Epithelial cell of proximal tubule (primary cell): ENCODE results near the gene PCP2. TPM values are rescaled to one million over a fixed set of nuclear protein-coding genes. Genes with fewer than 3 reads are reported as not detected.
"Not testable (repeated sequence)": the region's sequence is repeated elsewhere in the genome, so short reads cannot be mapped to it uniquely, and the experiment has no call there.

ENCODE experiments used
- DNase-seq: peaks from one replicate; pipeline ENCODE4 v3.0.0-alpha.2; 2011; ENCODE audit warnings: low read depth
- H3K4me3 ChIP-seq: 2 replicates; pipeline ENCODE4 v1.5.1; 2011; ENCODE audit warnings: low read depth, mild to moderate bottlenecking, low read length
- total RNA-seq: library from RNA; depleted of rRNA; stranded (reverse); fragments of >200 nt; gene quantifications from 2 replicates; pipeline ENCODE4 v1.2.3, GENCODE V29; 2015
- TF ChIP-seq, protein P1 (sequence below): conservative IDR thresholded peaks from 2 replicates; pipeline ENCODE4 v1.5.1; 2012; ENCODE audit warnings: low read depth, mild to moderate bottlenecking, low read length

PCP2 gene
- total RNA-seq, 1 donor from 2014 or later, result not detected

DNA sequence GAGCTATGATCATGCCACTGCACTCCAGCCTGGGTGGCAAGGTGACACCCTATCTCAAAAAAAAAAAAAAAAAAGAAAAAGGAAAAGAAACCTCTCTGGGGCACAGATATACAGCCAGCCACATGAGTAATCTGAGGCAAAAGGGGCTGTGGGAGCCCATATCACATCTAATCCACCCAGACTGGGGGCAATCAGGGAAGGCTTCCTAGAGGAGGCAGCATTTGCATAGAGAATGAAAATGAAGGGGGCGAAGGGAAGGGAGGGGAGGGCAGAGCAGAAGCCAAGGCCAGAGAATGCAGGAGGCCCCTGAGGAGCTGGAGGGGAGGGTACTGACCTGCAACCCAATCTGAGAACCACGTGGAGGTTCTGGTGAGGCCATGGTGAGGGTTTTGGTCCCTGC lies 16.6 kb upstream of the PCP2 start:
- no peak for DNase-seq
- no peak overlapping the region for H3K4me3 ChIP-seq
- TF ChIP-seq, protein P1, sequence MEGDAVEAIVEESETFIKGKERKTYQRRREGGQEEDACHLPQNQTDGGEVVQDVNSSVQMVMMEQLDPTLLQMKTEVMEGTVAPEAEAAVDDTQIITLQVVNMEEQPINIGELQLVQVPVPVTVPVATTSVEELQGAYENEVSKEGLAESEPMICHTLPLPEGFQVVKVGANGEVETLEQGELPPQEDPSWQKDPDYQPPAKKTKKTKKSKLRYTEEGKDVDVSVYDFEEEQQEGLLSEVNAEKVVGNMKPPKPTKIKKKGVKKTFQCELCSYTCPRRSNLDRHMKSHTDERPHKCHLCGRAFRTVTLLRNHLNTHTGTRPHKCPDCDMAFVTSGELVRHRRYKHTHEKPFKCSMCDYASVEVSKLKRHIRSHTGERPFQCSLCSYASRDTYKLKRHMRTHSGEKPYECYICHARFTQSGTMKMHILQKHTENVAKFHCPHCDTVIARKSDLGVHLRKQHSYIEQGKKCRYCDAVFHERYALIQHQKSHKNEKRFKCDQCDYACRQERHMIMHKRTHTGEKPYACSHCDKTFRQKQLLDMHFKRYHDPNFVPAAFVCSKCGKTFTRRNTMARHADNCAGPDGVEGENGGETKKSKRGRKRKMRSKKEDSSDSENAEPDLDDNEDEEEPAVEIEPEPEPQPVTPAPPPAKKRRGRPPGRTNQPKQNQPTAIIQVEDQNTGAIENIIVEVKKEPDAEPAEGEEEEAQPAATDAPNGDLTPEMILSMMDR, result no peak

DNA sequence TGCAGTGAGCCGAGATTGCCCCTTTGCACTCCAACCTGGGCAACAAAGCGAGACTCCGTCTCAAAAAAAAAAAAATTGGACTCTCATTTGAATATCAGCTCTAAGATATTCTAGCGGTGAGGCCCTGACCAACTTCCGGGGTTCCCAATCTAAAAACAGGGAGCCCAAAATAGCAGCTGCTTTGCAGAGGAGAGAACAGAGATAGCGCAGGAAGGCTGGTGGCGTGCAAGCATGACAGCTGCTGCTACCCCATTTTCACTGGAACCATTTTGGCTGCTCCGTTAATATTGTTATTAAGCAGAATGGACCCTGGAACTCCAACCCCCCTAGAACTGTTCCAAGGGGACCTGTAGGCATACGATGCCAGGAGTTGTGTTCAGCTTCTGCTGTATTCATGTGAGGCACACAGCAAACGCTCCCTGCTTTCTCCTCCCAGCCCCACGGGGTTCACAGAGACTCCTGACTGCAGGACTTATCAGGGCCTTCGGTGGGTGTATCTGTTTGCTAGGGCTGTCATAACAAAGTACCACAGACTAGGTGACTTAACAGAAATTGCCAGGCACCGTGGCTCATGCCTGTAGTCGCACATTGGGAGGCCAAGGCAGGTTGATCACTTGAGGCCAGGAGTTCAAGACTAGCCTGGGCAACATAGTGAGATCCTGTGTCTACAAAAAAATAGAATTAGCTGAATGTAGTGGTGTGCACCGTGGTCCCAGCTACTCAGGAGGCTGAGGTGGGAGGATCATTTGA lies 14.9 kb upstream of the PCP2 start:
- H3K4me3 ChIP-seq, result no peak overlapping the region
- TF ChIP-seq, protein P1, result no peak
- no peak for DNase-seq

DNA sequence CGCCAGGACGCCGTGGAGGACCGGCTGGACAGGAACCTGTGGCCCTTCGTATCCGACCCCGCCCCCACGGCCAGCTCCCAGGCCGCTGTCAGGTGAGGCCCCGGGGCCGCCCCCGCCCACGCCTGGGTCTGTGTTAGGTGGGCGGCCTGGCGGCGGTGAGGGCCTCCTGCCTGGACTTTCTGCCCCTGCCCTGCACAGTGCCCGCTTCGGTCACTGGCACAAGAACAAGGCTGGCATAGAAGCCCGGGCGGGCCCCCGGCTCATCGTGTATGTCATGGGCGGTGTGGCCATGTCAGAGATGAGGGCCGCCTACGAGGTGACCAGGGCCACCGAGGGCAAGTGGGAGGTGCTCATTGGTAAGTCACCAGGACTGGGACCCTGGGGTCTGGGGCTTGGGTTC lies 13.6 kb upstream of the PCP2 start:
- TF ChIP-seq, protein P1, result no peak
- no peak for DNase-seq
- H3K4me3 ChIP-seq, result no peak overlapping the region

DNA sequence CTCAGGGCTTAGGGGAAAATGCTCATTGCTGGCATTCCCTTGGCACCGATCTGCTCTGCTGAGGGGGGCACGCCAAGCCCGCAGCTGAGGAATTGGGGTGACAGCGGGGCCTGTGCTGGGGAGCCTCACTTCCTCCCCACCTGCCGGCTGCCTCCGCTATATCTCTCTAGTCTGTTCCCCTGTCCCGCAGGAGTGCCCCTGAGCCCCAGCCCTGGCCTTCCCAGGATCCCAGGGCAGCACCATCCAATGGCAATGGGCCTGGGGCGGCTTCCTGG lies 12.8 kb upstream of the PCP2 start:
- DNase-seq, result no peak
- H3K4me3 ChIP-seq, result no peak overlapping the region
- TF ChIP-seq, protein P1, result no peak

DNA sequence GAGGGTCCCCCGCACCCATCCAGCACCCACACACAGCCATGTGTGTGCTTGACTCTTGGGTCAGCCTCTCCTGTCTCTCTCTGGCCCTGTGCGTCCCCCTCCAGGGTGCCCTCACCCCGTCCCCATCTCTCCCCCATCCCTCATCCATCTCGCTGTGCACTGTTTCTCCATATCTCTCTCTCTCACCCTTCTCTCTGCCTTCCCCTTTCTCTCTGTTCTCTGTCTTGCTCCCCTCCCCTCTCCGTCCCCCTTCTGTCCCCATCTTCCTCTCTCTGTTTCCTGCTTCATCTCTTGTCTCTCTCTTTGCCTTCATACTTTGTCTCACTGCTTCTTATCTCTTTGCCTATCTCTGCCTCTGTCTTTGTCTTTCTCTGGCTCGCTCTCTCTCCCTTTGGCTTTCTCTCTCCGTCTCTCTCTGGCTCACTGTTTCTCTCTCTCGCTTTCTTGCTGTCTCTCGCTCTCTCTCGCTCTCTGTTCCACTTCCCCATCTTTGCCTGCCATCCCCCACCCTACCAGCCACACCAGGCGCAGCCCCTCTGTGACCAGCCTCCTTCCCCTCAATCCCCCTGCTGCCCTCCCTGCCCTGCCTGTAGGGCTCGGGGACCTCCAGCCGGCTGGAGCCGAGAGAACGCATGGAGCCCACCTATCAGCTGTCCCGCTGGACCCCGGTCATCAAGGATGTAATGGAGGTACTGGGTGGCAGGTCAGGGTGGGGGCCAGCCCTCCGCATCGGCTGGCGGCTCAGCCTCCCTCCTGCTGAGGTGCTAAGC lies 12.3 kb upstream of the PCP2 start:
- TF ChIP-seq, protein P1, result no peak
- no peak for DNase-seq
- H3K4me3 ChIP-seq, result no peak overlapping the region

DNA sequence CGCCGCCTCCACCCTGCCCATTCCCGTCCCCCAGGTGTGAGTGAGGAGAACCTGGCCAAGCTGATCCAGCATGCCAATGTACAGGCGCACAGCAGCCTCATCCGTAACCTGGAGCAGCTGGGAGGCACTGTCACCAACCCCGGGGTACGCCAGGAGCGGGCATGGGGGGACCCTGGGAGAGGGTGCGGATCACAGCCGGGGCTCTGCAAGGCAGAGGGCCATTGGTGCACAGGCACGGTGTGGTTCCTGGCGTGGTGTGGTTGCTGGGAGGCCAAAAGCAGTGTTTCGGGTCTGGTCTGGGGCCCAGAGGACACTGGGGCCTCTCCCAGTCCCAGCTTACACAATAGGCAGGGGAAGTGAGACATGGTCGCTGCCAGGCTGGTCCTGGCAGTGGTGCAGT lies 11.6 kb upstream of the PCP2 start:
- no peak overlapping the region for H3K4me3 ChIP-seq
- TF ChIP-seq, protein P1, result no peak
- no peak for DNase-seq

DNA sequence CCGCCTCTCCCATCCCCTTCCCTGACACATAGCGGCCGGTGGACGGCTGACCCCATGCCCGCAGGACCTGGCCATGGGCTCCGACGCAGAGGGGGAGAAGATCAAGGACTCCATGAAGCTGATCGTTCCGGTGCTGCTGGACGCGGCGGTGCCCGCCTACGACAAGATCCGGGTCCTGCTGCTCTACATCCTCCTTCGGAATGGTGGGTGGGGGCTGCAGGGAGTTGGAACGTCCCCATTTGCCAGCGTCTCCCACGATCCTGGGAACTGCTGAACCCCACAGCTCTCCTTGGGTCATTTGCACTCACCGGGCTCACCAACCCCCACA lies 11.0 kb upstream of the PCP2 start:
- no peak for DNase-seq
- TF ChIP-seq, protein P1, result no peak
- no peak overlapping the region for H3K4me3 ChIP-seq

DNA sequence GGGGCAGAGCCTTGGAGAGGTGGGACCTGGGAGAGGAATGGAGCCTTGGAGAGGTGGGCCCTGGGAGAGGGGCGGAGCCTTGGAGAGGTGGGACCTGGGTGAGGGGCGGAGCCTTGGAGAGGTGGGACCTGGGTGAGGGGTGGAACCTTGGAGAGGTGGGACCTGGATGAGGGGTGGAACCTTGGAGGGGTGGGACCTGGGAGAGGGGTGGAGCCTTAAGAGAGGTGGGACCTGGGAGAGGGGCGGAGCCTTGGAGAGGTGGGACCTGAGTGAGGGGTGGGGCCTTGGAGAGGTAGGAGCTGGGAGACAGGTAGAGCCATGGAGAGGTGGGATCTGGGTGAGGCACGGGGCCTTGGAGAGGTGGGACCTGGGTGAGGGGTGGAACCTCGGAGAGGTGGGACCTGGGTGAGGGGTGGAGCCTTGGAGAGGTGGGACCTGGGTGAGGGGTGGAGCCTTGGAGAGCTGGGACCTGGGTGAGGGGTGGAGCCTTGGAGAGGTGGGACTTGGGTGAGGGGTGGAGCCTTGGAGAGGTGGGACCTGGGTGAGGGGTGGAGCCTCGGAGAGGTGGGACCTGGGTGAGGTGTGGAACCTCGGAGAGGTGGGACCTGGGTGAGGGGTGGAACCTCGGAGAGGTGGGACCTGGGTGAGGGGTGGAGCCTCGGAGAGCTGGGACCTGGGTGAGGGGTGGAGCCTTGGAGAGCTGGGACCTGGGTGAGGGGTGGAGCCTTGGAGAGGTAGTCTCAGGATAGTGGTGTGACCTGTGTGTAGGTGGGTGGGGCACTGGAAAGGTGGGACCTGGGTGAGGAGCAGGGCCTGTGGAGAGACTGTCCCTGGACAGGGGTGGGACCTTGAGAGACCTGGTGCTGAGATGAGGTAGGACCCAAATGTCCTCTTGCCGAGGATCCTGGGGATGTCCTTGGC lies 10.4 kb upstream of the PCP2 start:
- not testable (repeated sequence) for H3K4me3 ChIP-seq, DNase-seq
